GM21619 (cell line): Measurements from ENCODE around the gene KRT84.

Experiments
- ATAC-seq: cut with Tn5 transposase; IDR thresholded peaks from one replicate; pipeline ENCODE4 v1.9.1; 2021; ENCODE audit not compliant: unreplicated experiment

The KRT84 gene

GRCh38 chr12:52387859-52388258 is 2.4 kb upstream of the KRT84 start:
- ATAC-seq, result no peak

- no peak for ATAC-seq
Measured at GRCh38 chr12:52383331-52383730, 2.1 kb downstream of the KRT84 start.

GRCh38 chr12:52382854-52383253 is 2.6 kb downstream of the KRT84 start:
- no peak for ATAC-seq

- no peak for ATAC-seq
Measured at GRCh38 chr12:52381206-52381605, 4.2 kb downstream of the KRT84 start.

GRCh38 chr12:52380271-52380694 is 5.2 kb downstream of the KRT84 start:
- no peak for ATAC-seq

- no peak for ATAC-seq
Measured at GRCh38 chr12:52379536-52379935, 5.9 kb downstream of the KRT84 start.

- ATAC-seq, result no peak
Measured at GRCh38 chr12:52378091-52378490, 7.4 kb downstream of the KRT84 start.

- ATAC-seq, result no peak
Measured at GRCh38 chr12:52377266-52377665, 8.2 kb downstream of the KRT84 start.

GRCh38 chr12:52372216-52373154 is 13.0 kb downstream of the KRT84 start:
- no peak for ATAC-seq

GRCh38 chr12:52371716-52372115 is 13.7 kb downstream of the KRT84 start:
- ATAC-seq, result no peak

GRCh38 chr12:52370926-52371608 is 14.4 kb downstream of the KRT84 start:
- no peak for ATAC-seq

GRCh38 chr12:52369809-52370208 is 15.6 kb downstream of the KRT84 start:
- no peak for ATAC-seq

GRCh38 chr12:52369211-52369610 is 16.2 kb downstream of the KRT84 start:
- ATAC-seq, result no peak

GRCh38 chr12:52368508-52368907 is 16.9 kb downstream of the KRT84 start:
- ATAC-seq, result no peak

GRCh38 chr12:52367876-52368275 is 17.6 kb downstream of the KRT84 start:
- ATAC-seq, result no peak

- no peak for ATAC-seq
Measured at GRCh38 chr12:52366738-52367485, 18.5 kb downstream of the KRT84 start, which contains the start of gene KRT85. KRT85 (minus strand) TSS chr12:52367481; CDS start chr12:52367405, 76 bp downstream.

GRCh38 chr12:52364901-52365489 is 20.5 kb downstream of the KRT84 start:
- ATAC-seq, result no peak

GRCh38 chr12:52364061-52364460 is 21.4 kb downstream of the KRT84 start:
- ATAC-seq, result no peak

GRCh38 chr12:52363111-52363679 is 22.3 kb downstream of the KRT84 start:
- ATAC-seq, result no peak

GRCh38 chr12:52362118-52362726 is 23.2 kb downstream of the KRT84 start:
- ATAC-seq, result no peak
